ENCODE data around the gene TMEM191C.
"Not testable (repeated sequence)": the region's sequence is repeated elsewhere in the genome, so short reads cannot be mapped to it uniquely, and the experiment has no call there.

Gene TMEM191C

GRCh38 chr22:21510397-21510796, 43.2 kb downstream of the TMEM191C start:
- H3K4me1 ChIP-seq (ENCODE audit: control insufficient read depth, insufficient read depth, low read length); H3K27ac ChIP-seq (ENCODE audit: low read depth, low read length); H3K27me3 ChIP-seq (ENCODE audit: control insufficient read depth, insufficient read depth, low read length); H3K36me3 ChIP-seq (ENCODE audit: control insufficient read depth, insufficient read depth, low read length); H3K9ac ChIP-seq (ENCODE audit: low read length); H3K4me3 ChIP-seq (ENCODE audit: low read length): not testable (repeated sequence)

- not testable (repeated sequence) for H3K36me3 ChIP-seq (ENCODE audit: control insufficient read depth, insufficient read depth, low read length); H3K4me3 ChIP-seq (ENCODE audit: low read length); H3K27me3 ChIP-seq (ENCODE audit: control insufficient read depth, insufficient read depth, low read length); H3K9ac ChIP-seq (ENCODE audit: low read length); H3K27ac ChIP-seq (ENCODE audit: low read depth, low read length); H3K4me1 ChIP-seq (ENCODE audit: control insufficient read depth, insufficient read depth, low read length)
These were observed 44.8 kb downstream of the TMEM191C start for GRCh38 chr22:21512022-21512421.

GRCh38 chr22:21514117-21514516, 46.9 kb downstream of the TMEM191C start:
- not testable (repeated sequence) for H3K36me3 ChIP-seq (ENCODE audit: control insufficient read depth, insufficient read depth, low read length); H3K27ac ChIP-seq (ENCODE audit: low read depth, low read length); H3K4me3 ChIP-seq (ENCODE audit: low read length); H3K27me3 ChIP-seq (ENCODE audit: control insufficient read depth, insufficient read depth, low read length); H3K9ac ChIP-seq (ENCODE audit: low read length); H3K4me1 ChIP-seq (ENCODE audit: control insufficient read depth, insufficient read depth, low read length)

- H3K36me3 ChIP-seq (ENCODE audit: control insufficient read depth, insufficient read depth, low read length); H3K4me1 ChIP-seq (ENCODE audit: control insufficient read depth, insufficient read depth, low read length); H3K4me3 ChIP-seq (ENCODE audit: low read length); H3K27ac ChIP-seq (ENCODE audit: low read depth, low read length); H3K9ac ChIP-seq (ENCODE audit: low read length); H3K27me3 ChIP-seq (ENCODE audit: control insufficient read depth, insufficient read depth, low read length): not testable (repeated sequence)
These were observed 48.0 kb downstream of the TMEM191C start for GRCh38 chr22:21515234-21515633.

- H3K4me3 ChIP-seq (ENCODE audit: low read length); H3K4me1 ChIP-seq (ENCODE audit: control insufficient read depth, insufficient read depth, low read length); H3K9ac ChIP-seq (ENCODE audit: low read length); H3K36me3 ChIP-seq (ENCODE audit: control insufficient read depth, insufficient read depth, low read length); H3K27me3 ChIP-seq (ENCODE audit: control insufficient read depth, insufficient read depth, low read length); H3K27ac ChIP-seq (ENCODE audit: low read depth, low read length): not testable (repeated sequence)
These were observed 49.3 kb downstream of the TMEM191C start for GRCh38 chr22:21516522-21516921.

- not testable (repeated sequence) for H3K9ac ChIP-seq (ENCODE audit: low read length); H3K27ac ChIP-seq (ENCODE audit: low read depth, low read length); H3K4me3 ChIP-seq (ENCODE audit: low read length); H3K27me3 ChIP-seq (ENCODE audit: control insufficient read depth, insufficient read depth, low read length); H3K4me1 ChIP-seq (ENCODE audit: control insufficient read depth, insufficient read depth, low read length); H3K36me3 ChIP-seq (ENCODE audit: control insufficient read depth, insufficient read depth, low read length)
These were observed 50.0 kb downstream of the TMEM191C start for GRCh38 chr22:21516970-21517764.

Measured in rectal smooth muscle tissue (tissue), 1 donor.